ENCODE data around the gene PER2.

PER2 gene

GRCh38 chr2:238244151-238244550 is 44.3 kb downstream of the PER2 start:
- no peak for DNase-seq

GRCh38 chr2:238243496-238244076 is 44.8 kb downstream of the PER2 start:
- DNase-seq, result no peak

- DNase-seq, result no peak
These were observed 45.5 kb downstream of the PER2 start for GRCh38 chr2:238242731-238243495.

GRCh38 chr2:238241970-238242369 is 46.4 kb downstream of the PER2 start:
- no peak for DNase-seq

GRCh38 chr2:238240757-238241711 is 47.4 kb downstream of the PER2 start:
- peak; percentile 79 for DNase-seq

GRCh38 chr2:238239863-238240756 is 48.3 kb downstream of the PER2 start, which contains the start of gene HES6:
Gene HES6, minus strand, starts transcription at chr2:238240038. Its CDS starts 133 bp downstream, at chr2:238239905.
- peak; percentile 94 for DNase-seq

- peak; percentile 80 for DNase-seq
These were observed 48.9 kb downstream of the PER2 start for GRCh38 chr2:238239543-238239862.

- DNase-seq, result peak; percentile 61
These were observed 49.5 kb downstream of the PER2 start for GRCh38 chr2:238238766-238239542.

GRCh38 chr2:238238311-238238765 is 50.1 kb downstream of the PER2 start:
- no peak for DNase-seq

- no peak for DNase-seq
These were observed 50.8 kb downstream of the PER2 start for GRCh38 chr2:238237431-238238135.

- no peak for DNase-seq
These were observed 51.8 kb downstream of the PER2 start for GRCh38 chr2:238236571-238236970.

GRCh38 chr2:238235856-238236255 is 52.6 kb downstream of the PER2 start:
- DNase-seq, result no peak

GRCh38 chr2:238235331-238235732 is 53.1 kb downstream of the PER2 start:
- no peak for DNase-seq

- no peak for DNase-seq
These were observed 54.8 kb downstream of the PER2 start for GRCh38 chr2:238233625-238234024.

GRCh38 chr2:238231809-238232208 is 56.6 kb downstream of the PER2 start:
- DNase-seq, result no peak

GRCh38 chr2:238231251-238231793 is 57.1 kb downstream of the PER2 start:
- peak; percentile 69 for DNase-seq

- DNase-seq, result no peak
These were observed 57.7 kb downstream of the PER2 start for GRCh38 chr2:238230699-238231098.

- no peak for DNase-seq
These were observed 59.7 kb downstream of the PER2 start for GRCh38 chr2:238228700-238229099.

- no peak for DNase-seq
These were observed 60.8 kb downstream of the PER2 start for GRCh38 chr2:238227587-238228032.
